ACHN (cell line): ENCODE measurements around the gene TUT4.

Experiments used
- DNase-seq: peaks from one replicate; pipeline ENCODE4 v3.0.0-alpha.2; 2015
- in situ Hi-C: cut with HindIII; loops from 2 replicates; pipeline ENCODE4 v1.10.0; 2017; ENCODE audit warnings: low sequenced_read_pairs, low pct_ligation_motif_present, low pct_unique_long_range_greater_than_20kb

Gene TUT4

GRCh38 chr1:52502789-52503188 lies 50.1 kb downstream of the TUT4 start:
- in situ Hi-C loops: no loop called here
- no peak for DNase-seq

- no peak for DNase-seq
These were observed 65.3 kb downstream of the TUT4 start for GRCh38 chr1:52487632-52488031.

DNA sequence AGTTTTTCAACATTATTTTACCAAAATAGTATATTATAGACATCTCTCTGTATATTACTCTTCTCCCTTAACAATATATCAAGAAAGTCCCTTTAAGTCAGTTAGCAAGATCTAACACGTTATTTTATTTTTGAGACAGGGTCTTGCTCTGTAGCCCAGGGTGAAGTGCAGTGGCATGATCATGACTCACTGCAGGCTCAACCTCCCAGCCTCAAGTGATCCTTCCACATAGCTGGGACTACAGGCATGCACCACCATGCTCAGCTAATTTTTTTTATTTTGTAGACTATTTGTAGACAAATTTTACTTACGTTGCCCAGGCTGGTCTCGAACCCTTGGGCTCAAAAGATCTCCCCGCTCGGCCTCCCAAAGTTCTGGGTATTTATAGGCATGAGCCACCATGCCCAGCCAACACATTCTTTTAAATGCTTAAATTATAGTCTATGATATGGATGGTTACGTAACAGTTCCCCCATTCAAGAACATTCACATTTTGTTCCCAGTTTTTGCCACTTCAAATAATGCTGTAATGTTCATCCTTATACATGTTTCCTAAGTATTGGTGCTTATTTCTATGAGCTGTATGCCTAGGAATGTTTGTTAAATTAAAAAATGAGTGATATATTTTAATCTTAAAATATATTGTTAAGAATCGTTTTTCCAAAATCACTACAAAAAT lies 70.4 kb downstream of the TUT4 start:
- no peak for DNase-seq
- in situ Hi-C loops: no loop called here

More at GRCh38 chr1:52487632-52488031, 65.3 kb downstream of the TUT4 start:
- in situ Hi-C loops: no loop called here

- no peak for DNase-seq
- in situ Hi-C loops: no loop called here
These were observed 73.8 kb downstream of the TUT4 start for GRCh38 chr1:52479076-52479475.

DNA sequence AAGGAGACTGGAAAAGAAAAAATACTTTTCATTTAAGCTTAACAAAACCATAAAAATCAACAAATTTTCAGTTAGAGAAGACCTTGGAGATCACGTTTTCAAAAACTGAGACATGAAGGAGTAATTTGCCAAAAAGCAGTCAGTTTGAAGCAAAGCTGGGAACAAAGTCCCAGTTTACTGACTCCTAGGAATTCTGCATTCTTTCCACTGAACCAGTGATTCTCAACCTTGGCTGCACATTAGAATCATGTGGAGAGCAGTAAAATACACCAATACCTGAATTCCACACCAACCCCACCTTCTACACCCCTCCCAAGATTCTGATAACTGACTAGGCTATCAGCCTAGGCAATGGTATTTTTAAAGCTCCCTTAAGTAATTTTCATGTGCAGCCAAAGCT lies 75.0 kb downstream of the TUT4 start:
- in situ Hi-C loops: no loop called here
- DNase-seq: no peak

GRCh38 chr1:52476943-52477342 lies 75.9 kb downstream of the TUT4 start:
- in situ Hi-C loops: no loop called here
- no peak for DNase-seq

DNA sequence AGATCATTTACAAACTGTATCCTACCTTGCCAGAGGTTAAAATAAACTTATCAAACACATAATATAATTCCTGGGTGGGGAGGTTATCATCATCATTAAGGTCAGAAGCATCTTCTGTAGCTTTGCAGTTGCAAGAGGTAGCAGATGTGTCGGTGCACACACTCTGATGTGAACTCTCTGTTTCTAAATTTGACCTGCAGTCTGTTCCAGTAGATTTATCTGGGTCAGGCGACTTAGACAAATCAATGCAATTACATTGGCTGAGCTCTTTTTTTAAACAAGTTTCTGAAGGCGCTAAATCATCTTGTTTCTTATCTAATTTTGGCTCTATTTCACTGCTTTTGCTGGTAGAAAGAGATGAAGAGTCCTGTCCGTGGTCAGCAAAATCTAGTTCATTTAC lies 78.1 kb downstream of the TUT4 start:
- in situ Hi-C loops: no loop called here
- no peak for DNase-seq

DNA sequence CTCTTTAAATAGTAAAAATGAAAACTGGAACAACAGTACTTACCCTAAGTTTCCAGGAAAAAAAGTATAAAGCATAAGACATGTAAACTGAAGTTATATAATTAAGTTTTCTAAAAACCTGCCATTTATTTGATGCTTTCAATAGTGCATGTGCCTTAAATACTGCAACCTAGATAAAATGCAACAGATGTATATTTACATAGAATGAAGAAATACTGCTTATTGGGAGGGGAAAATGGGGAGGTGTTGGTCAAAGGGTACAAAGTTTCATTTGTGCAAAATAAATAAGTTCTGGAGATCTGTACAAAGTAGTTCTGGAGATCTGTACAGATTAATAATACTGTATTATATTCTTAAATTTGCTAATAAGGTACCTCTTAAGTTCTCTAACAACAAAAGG lies 79.9 kb downstream of the TUT4 start:
- no peak for DNase-seq
- in situ Hi-C loops: no loop called here

- no peak for DNase-seq
- in situ Hi-C loops: no loop called here
These were observed 80.5 kb downstream of the TUT4 start for GRCh38 chr1:52472384-52472783.

DNA sequence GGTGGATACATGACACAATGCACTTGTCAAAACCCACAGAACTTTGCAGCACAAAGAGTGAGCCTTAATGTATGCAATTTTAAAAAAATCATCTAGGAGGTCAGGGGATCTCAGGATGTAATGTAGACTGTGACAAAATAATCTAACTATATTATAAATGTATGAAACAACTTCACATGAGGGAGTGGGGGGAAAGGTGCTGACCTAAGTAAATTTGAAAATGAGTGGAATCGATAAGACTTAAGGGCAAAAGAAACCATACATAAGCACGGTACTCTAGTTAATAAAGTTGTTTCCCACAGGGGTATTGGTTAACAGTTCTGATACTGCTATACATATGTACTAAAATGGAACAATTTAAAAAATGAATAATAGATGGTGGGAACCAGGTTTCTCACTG lies 83.8 kb downstream of the TUT4 start:
- DNase-seq: no peak
- in situ Hi-C loops: no loop called here

DNA sequence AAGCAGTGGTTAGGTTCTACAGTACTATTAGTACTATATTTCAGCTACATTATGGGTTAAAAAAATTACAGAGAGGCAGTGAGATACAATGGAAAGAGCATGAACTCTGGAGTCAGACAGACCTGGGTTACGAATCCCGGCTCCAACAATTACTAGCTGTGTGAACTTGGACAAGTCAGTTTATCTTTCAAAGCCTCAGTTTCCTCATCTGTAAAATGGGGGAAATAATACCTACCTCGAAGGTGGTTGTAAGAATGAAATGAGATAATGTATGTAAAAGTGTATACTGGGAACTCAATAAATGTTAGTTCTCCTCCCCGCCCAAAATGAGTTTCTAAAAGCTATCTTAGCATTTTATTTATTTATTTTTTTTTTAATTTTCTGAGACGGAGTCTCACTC lies 89.0 kb downstream of the TUT4 start:
- in situ Hi-C loops: no loop called here
- DNase-seq: no peak

DNA sequence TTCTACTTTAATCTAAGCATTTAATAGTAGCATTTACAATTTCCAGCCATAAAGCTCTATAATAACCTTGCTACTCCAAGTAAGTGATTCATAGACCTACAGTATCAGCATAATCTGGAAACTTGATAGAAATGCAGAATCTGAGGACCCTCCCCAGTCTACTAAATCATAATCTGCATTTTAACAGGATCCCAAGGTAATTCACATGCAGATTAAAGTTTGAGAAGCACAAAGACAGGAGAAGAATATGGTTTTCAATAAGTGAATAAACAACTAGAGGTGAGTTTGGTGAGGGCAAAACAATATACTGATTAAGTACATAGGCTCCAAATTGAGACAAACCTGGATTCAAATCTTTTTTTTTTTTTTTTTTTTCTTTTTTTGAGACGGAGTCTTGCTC lies 91.1 kb downstream of the TUT4 start:
- in situ Hi-C loops: no loop called here
- DNase-seq: no peak

DNA sequence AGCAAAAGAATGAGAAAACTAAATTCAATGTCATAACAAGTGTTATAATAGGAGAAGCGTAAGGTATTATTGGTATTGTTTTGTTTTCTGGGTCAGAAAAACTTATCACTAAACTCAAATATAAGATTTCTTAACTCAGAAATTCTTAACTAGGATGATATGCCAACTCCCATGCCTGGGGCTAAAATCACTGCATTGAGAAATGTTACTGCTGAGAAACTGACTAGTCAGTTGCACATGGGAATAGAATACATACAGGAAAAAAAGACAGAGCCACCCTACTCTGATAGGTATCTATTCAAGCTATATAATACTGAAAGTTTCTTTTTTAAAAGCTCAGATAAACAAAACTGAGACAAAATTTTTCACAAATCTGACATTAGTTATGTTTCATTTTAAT lies 92.2 kb downstream of the TUT4 start:
- in situ Hi-C loops: no loop called here
- no peak for DNase-seq

DNA sequence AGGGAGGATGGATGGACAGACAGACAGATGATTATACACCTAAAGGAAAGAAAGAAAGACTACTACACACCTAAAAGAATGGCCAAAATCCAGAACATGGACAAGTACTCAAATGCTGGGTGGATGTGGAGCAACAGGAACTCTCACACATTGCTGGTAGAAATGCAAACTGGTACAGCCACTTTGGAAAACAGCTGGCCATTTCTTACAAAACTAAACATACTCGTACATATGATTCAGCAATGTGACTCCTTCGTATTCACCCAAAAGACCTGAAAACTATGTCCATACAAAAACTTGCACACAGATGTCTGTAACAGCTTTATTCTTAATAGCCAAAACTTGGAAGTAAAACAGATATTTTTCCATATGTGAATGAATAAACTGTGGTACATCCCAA lies 97.2 kb downstream of the TUT4 start:
- DNase-seq: no peak
- in situ Hi-C loops: no loop called here

- in situ Hi-C loops: no loop called here
- no peak for DNase-seq
These were observed 98.1 kb downstream of the TUT4 start for GRCh38 chr1:52454779-52455178.

DNA sequence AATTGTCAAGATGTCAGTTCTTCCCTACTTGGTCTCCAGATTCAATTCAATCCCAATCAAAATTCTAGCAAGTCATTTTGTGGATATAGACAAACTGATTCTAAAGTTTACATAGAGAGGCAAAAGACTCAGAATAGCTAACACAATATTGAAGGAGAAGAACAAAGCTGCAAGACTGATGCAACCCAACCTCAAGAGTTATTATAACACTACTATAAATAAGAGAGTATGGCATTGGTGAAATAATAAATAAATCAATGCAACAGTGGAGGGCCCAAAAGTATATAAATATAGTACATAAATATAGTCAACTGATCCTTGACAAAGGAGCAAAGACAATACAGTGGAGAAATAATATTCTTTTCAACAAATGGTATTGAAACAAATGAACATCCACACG lies 98.8 kb downstream of the TUT4 start:
- in situ Hi-C loops: no loop called here
- no peak for DNase-seq

GRCh38 chr1:52444463-52444862 lies 108.4 kb downstream of the TUT4 start:
- in situ Hi-C loops: no loop called here

GRCh38 chr1:52439976-52440375 lies 112.9 kb downstream of the TUT4 start:
- in situ Hi-C loops: no loop called here
- DNase-seq: no peak

More at GRCh38 chr1:52444463-52444862, 108.4 kb downstream of the TUT4 start:
- DNase-seq: no peak

DNA sequence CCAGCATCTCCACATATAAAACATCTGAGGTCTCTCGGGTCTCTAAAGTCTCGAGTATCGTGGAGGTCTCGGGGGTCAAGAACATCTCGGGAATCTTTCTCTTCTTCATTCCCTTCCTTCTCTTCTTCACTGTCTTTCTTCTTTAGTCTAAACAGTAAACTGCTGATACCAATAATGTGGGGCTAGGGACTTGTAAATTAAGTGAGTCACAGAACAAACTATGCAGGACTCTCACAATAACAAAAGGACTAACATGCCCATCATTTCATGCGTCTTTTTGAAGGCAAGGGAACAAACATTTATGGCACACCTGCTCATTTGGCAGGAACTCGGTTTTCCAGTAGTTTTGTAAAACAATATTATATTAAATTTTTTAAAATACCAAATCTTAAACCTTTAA lies 116.1 kb downstream of the TUT4 start:
- DNase-seq: no peak
- in situ Hi-C loops: no loop called here

- in situ Hi-C loops: no loop called here
- DNase-seq: no peak
These were observed 117.2 kb downstream of the TUT4 start for GRCh38 chr1:52435650-52436049.

- no peak for DNase-seq
- in situ Hi-C loops: no loop called here
These were observed 117.7 kb downstream of the TUT4 start for GRCh38 chr1:52435211-52435610.
